PC-3 (cell line): Measurements from ENCODE around the gene PCCA. TPM values are rescaled to one million over a fixed set of nuclear protein-coding genes. Genes with fewer than 3 reads are reported as not detected.

Experiments
- ATAC-seq: fragments of 200-7000 bp; cut with Tn5 transposase; 2 replicates; pipeline ENCODE4 v1.9.1; 2020; ENCODE audit warnings: mild to moderate bottlenecking, moderate library complexity
- BruUV-seq: library from RNA; stranded (reverse); fragments of 400-500 nt; replicated peaks from 2 replicates; lab custom pipeline; 2021; lab: Mats Ljungman, UMichigan
- CTCF ChIA-PET: fragments of 300-600 bp; sonication (Branson Sonifier 250); formaldehyde crosslinking; loops from one replicate; lab custom pipeline; 2022; ENCODE audit warnings: antibody characterized with exemption; lab: Charles Lee
- POLR2A ChIA-PET: fragments of 300-600 bp; sonication (Branson Sonifier 250); formaldehyde crosslinking; loops from one replicate; lab custom pipeline; 2022; ENCODE audit warnings: antibody characterized with exemption; ENCODE audit not compliant: unreplicated experiment; lab: Charles Lee
- DNase-seq: peaks from one replicate; pipeline ENCODE4 v3.0.0-alpha.2; 2015
- H2AFZ ChIP-seq: fragments of 300-600 bp; sonication (generic); 2 replicates; pipeline ENCODE4 v1.6.0; 2016; ENCODE audit warnings: antibody characterized with exemption, low read length
- H3F3A ChIP-seq: fragments of 300-600 bp; sonication (generic); one replicate; pipeline ENCODE4 v1.6.0; 2017; ENCODE audit warnings: antibody characterized with exemption, low read length, control low read depth, mild to moderate bottlenecking; ENCODE audit not compliant: unreplicated experiment
- H3K27ac ChIP-seq: fragments of 300-600 bp; sonication (generic); 2 replicates; pipeline ENCODE4 v1.5.1; 2016; ENCODE audit warnings: mild to moderate bottlenecking, low read length
- H3K27me3 ChIP-seq: fragments of 300-600 bp; sonication (generic); 2 replicates; pipeline ENCODE4 v1.6.1; 2016; ENCODE audit warnings: low read length, mixed read lengths
- H3K36me3 ChIP-seq: fragments of 300-600 bp; sonication (generic); 2 replicates; pipeline ENCODE4 v1.6.1; 2016; ENCODE audit warnings: low read depth, mixed run types, low read length, mixed read lengths
- H3K4me1 ChIP-seq: fragments of 300-600 bp; sonication (generic); 2 replicates; pipeline ENCODE4 v1.5.1; 2016; ENCODE audit warnings: low read length; ENCODE audit not compliant: insufficient read depth
- H3K4me2 ChIP-seq: fragments of 300-600 bp; sonication (generic); 2 replicates; pipeline ENCODE4 v1.6.0; 2016; ENCODE audit warnings: low read length
- H3K4me3 ChIP-seq: fragments of 300-600 bp; sonication (generic); 2 replicates; pipeline ENCODE4 v1.5.1; 2016; ENCODE audit warnings: mild to moderate bottlenecking, low read length, mixed read lengths
- H3K79me2 ChIP-seq: fragments of 300-600 bp; sonication (generic); 2 replicates; pipeline ENCODE4 v1.6.1; 2017; ENCODE audit warnings: low read length, mixed read lengths
- H3K9ac ChIP-seq: fragments of 300-600 bp; sonication (generic); 2 replicates; pipeline ENCODE4 v1.6.0; 2016; ENCODE audit warnings: mild to moderate bottlenecking, low read length
- H3K9me2 ChIP-seq: fragments of 300-600 bp; sonication (generic); replicated peaks from 2 replicates; pipeline ENCODE4 v1.6.1; 2016; ENCODE audit warnings: mixed run types, low read length, mixed read lengths
- H3K9me3 ChIP-seq: fragments of 300-600 bp; sonication (generic); 2 replicates; pipeline ENCODE4 v1.6.1; 2016; ENCODE audit warnings: low read length, mixed read lengths
- H4K20me1 ChIP-seq: fragments of 300-600 bp; sonication (generic); 2 replicates; pipeline ENCODE4 v1.6.1; 2016; ENCODE audit warnings: low read length, mixed read lengths
- CTCF ChIP-seq: fragments of 300-600 bp; sonication (generic); conservative IDR thresholded peaks from 2 replicates; pipeline ENCODE4 v1.5.1; 2017; ENCODE audit warnings: antibody characterized with exemption, low read depth, mild to moderate bottlenecking, low read length
- EZH2 ChIP-seq: fragments of 300-600 bp; sonication (generic); IDR thresholded peaks from one replicate; pipeline ENCODE4 v1.6.1; 2017; ENCODE audit warnings: antibody characterized with exemption, mild to moderate bottlenecking, low read length; ENCODE audit not compliant: unreplicated experiment
- EZH2phosphoT487 ChIP-seq: fragments of 300-600 bp; sonication (generic); IDR thresholded peaks from 2 replicates; pipeline ENCODE4 v1.6.1; 2018; ENCODE audit warnings: mild to moderate bottlenecking, antibody characterized with exemption, low read length, borderline replicate concordance
- intact Hi-C: fragments of 100-400 bp; cut with micrococcal nuclease; formaldehyde crosslinking; loops from 2 replicates; pipeline ENCODE4 v1.9.0; 2023
- total RNA-seq: library from RNA; depleted of rRNA; stranded (reverse); fragments of >200 nt; gene quantifications from 2 replicates; pipeline ENCODE4 v1.2.3, GENCODE V29; 2014

PCCA gene
- total RNA-seq, 1 experiment from 2014 or later = 10.5 TPM

GRCh38 chr13:100389617-100390016 is 300.7 kb downstream of the PCCA start:
- Histone ChIP-seq H3K27ac (no peak overlapping the region), H3K4me3 (no peak overlapping the region), H3K79me2 (no peaks in the 10 kb centered on the region), H3K4me1 (peaks cover 17% of the 10 kb centered on the region), H3K36me3 (no peaks in the 10 kb centered on the region), H3K27me3 (no peaks in the 10 kb centered on the region), H3K9me3 (no peaks in the 10 kb centered on the region), H3K4me2 (no peak overlapping the region), H3K9me2 (no peaks in the 10 kb centered on the region), H3F3A (no peaks in the 10 kb centered on the region), H3K9ac (no peak overlapping the region), H2AFZ (no peak overlapping the region), H4K20me1 (no peaks in the 10 kb centered on the region)
- BruUV-seq = no TSS peak
- CTCF ChIA-PET = no interaction called here
- POLR2A ChIA-PET = no interaction called here
- intact Hi-C loops = no loop called here
- DNase-seq (no peak), ATAC-seq (no peak)
- no peak for TF ChIP-seq EZH2
- no peak for TF ChIP-seq CTCF

GRCh38 chr13:100392709-100393630 is 304.1 kb downstream of the PCCA start:
- Histone ChIP-seq H3K4me3 (no peak overlapping the region), H3K27ac (peak overlapping the region; percentile 78), H3K9me3 (no peaks in the 10 kb centered on the region), H3K27me3 (no peaks in the 10 kb centered on the region), H4K20me1 (no peaks in the 10 kb centered on the region), H3K79me2 (no peaks in the 10 kb centered on the region), H3K36me3 (no peaks in the 10 kb centered on the region), H3K4me2 (peak overlapping the region; percentile 63), H3F3A (no peaks in the 10 kb centered on the region), H2AFZ (no peak overlapping the region), H3K9ac (no peak overlapping the region), H3K9me2 (no peaks in the 10 kb centered on the region), H3K4me1 (peaks cover 17% of the 10 kb centered on the region)
- ChIA-PET POLR2A (no interaction called here), CTCF (no interaction called here)
- DNase-seq = peak; percentile 95
- peak; percentile 99 for ATAC-seq
- intact Hi-C loops = loop anchor here (1.0 kb wide), 1 partner anchor 29 kb away; no protein-coding TSS in a partner anchor
- TF ChIP-seq CTCF = no peak
- TF ChIP-seq EZH2phosphoT487 = no peak
- no peak for TF ChIP-seq EZH2
- no TSS peak for BruUV-seq

DNA sequence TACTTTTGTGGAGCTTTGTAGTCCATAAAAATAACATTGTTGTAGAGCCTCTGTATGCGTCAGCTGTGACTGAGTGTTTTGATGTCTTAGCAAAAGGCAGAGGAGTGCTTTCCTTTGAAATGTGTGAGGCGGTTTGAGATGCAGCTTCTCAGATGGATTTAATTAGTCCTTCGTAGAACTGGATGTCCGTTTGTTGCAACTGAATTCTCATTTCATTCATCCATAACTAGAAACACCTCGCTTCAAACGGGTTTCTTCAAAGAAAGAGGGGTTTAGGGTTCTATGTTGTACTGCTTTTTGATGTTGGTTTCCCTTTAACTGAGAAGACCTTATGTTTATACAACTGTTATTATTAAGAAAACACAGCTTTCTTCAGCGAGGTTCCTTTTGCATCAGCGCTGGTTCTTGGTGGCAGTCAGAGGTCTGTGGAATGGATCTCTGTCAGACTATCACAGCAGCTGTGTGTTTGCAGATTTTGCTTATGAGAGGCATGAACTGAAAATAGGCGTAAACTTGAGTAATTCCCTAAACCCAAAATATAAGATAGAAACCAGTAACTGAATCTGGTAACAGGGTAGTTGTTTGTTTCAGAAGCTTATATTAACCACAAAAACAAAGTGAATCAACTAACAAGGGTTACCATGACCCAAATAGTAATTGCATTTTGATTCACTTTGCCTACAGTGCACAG is 305.3 kb downstream of the PCCA start:
- H3K4me2 ChIP-seq = no peak overlapping the region
- no peak overlapping the region for H2AFZ ChIP-seq
- no peaks in the 10 kb centered on the region for H3K36me3 ChIP-seq
- no peak for ATAC-seq
- ChIA-PET POLR2A (no interaction called here), CTCF (no interaction called here)
- no peaks in the 10 kb centered on the region for H3K9me3 ChIP-seq
- no peaks in the 10 kb centered on the region for H4K20me1 ChIP-seq
- no peaks in the 10 kb centered on the region for H3K79me2 ChIP-seq
- intact Hi-C loops = no loop called here
- no peak for DNase-seq
- no peak overlapping the region for H3K27ac ChIP-seq
- no peaks in the 10 kb centered on the region for H3K9me2 ChIP-seq
- H3K4me3 ChIP-seq = no peak overlapping the region
- no peak overlapping the region for H3K9ac ChIP-seq
- H3F3A ChIP-seq = no peaks in the 10 kb centered on the region
- H3K27me3 ChIP-seq = no peaks in the 10 kb centered on the region
- TF ChIP-seq EZH2 (no peak), CTCF (no peak), EZH2phosphoT487 (no peak)
- no TSS peak for BruUV-seq
- peaks cover 17% of the 10 kb centered on the region for H3K4me1 ChIP-seq
